ENCODE data around the gene MSI2.

- TF ChIP-seq POLR2A (IDR thresholded peaks at IDR 0.05; ENCODE audit: low read depth, low read length), result no peak
- TF ChIP-seq POLR2AphosphoS5 (IDR thresholded peaks at IDR 0.05; ENCODE audit: low read depth, low read length), result no peak
Measured at GRCh38 chr17:57699751-57700219, 443.5 kb downstream of the MSI2 start.
